ENCODE data around the gene CACNG3. TPM values are rescaled to one million over a fixed set of nuclear protein-coding genes. Genes with fewer than 3 reads are reported as not detected.
"Not testable (repeated sequence)": the region's sequence is repeated elsewhere in the genome, so short reads cannot be mapped to it uniquely, and the experiment has no call there.

Gene CACNG3
- total and polyA plus RNA-seq, 2 of the 13 experiments (the other 11 are each of a cell fraction or from before 2014, with no cell fraction given), result not detected

GRCh38 chr16:24297375-24297774 lies 41.2 kb downstream of the CACNG3 start (continued):
- no peak for TF ChIP-seq MTA3 (CRISPR knock-in tag; IDR thresholded peaks at IDR 0.05)

- Histone ChIP-seq H3K27me3 (ENCODE audit: control insufficient read depth in 1 of 2, insufficient read depth in 2 of 2, low read length in 2 of 2) (peaks cover 1 to 6% of the 10 kb centered on the region in 2 experiments; a peak in 3 of 5 replicates), H4K20me1 (ENCODE audit: insufficient read depth, low read length) (no peaks in the 10 kb centered on the region), H3K9me3 (ENCODE audit: low read length) (no peaks in the 10 kb centered on the region), H3K4me3 (replicated peaks in 1 of 3; ENCODE audit: insufficient read depth in 1 of 3, low read depth in 2 of 3, low read length in 3 of 3) (no peak overlapping the region), H2AFZ (ENCODE audit: low read length) (no peak overlapping the region), H3K79me2 (ENCODE audit: insufficient read depth, low read length) (no peaks in the 10 kb centered on the region), H3K9ac (ENCODE audit: insufficient read depth, low read depth, low read length) (no peak overlapping the region), H3K36me3 (replicated peaks in 1 of 2; ENCODE audit: control insufficient read depth in 1 of 2, insufficient read depth in 2 of 2, low read length in 2 of 2) (no peaks in the 10 kb centered on the region), H3K27ac (ENCODE audit: extremely low read length, insufficient read depth, low read length) (no peak overlapping the region), H3K4me1 (ENCODE audit: insufficient read depth, low read length) (no peaks in the 10 kb centered on the region), H3K4me2 (ENCODE audit: low read depth, low read length) (no peak overlapping the region)
- BruUV-seq (replicated peaks), result no TSS peak
- ATAC-seq (no peak), DNase-seq (ENCODE audit: low spot score) (no peak), FAIRE-seq (no peak)
- in situ Hi-C loops (cut with HindIII; ENCODE audit: extremely low pct_ligation_motif_present, low pct_unique_long_range_greater_than_20kb) (no loop called here), intact Hi-C loops (cut with micrococcal nuclease; ENCODE audit: unreplicated experiment) (no loop called here)
- ChIA-PET CTCF (ENCODE audit: low intra/inter-chr PET ratio, low total read pairs) (no interaction called here), POLR2A (no interaction called here)
- peak; percentile 47 for TF ChIP-seq CREB1 (IDR thresholded peaks at IDR 0.05)
- no peak for TF ChIP-seq CREB1 (CRISPR knock-in tag; IDR thresholded peaks at IDR 0.05)
- peak; percentile 52; the same call in 1 of the 2 replicates for TF ChIP-seq MAFF (IDR thresholded peaks at IDR 0.05; ENCODE audit: low read depth, low read length)
- TF ChIP-seq ZNF253 (CRISPR knock-in tag; IDR thresholded peaks at IDR 0.05; ENCODE audit: borderline replicate concordance), result no peak
- TF ChIP-seq MAFK (conservative IDR thresholded peaks at IDR 0.05 in 1 of 2, IDR thresholded peaks at IDR 0.05 in 1 of 2; ENCODE audit: low read length in 2 of 2), result peak; percentile 70 to 75
- WGBS (ENCODE audit: low lambda C conversion rate), result 18% methylated on average over 5 of the region's 5 CpGs
These were observed 42.5 kb downstream of the CACNG3 start for GRCh38 chr16:24298548-24299167.

- H2AFZ ChIP-seq (ENCODE audit: low read length); H4K20me1 ChIP-seq (ENCODE audit: insufficient read depth, low read length); H3K4me2 ChIP-seq (ENCODE audit: low read depth, low read length); DNase-seq (ENCODE audit: low spot score); H3K79me2 ChIP-seq (ENCODE audit: insufficient read depth, low read length); H3K27ac ChIP-seq (ENCODE audit: extremely low read length, insufficient read depth, low read length); H3K27me3 ChIP-seq (ENCODE audit: control insufficient read depth in 1 of 2, insufficient read depth in 2 of 2, low read length in 2 of 2); FAIRE-seq; ATAC-seq; H3K4me1 ChIP-seq (ENCODE audit: insufficient read depth, low read length); BruUV-seq (replicated peaks); H3K9me3 ChIP-seq (ENCODE audit: low read length); H3K9ac ChIP-seq (ENCODE audit: insufficient read depth, low read depth, low read length); H3K36me3 ChIP-seq (replicated peaks in 1 of 2; ENCODE audit: control insufficient read depth in 1 of 2, insufficient read depth in 2 of 2, low read length in 2 of 2); POLR2A ChIA-PET; in situ Hi-C loops (cut with HindIII; ENCODE audit: extremely low pct_ligation_motif_present, low pct_unique_long_range_greater_than_20kb); H3K4me3 ChIP-seq (replicated peaks in 1 of 3; ENCODE audit: insufficient read depth in 1 of 3, low read depth in 2 of 3, low read length in 3 of 3); CTCF ChIA-PET (ENCODE audit: low intra/inter-chr PET ratio, low total read pairs); intact Hi-C loops (cut with micrococcal nuclease; ENCODE audit: unreplicated experiment): not testable (repeated sequence)
- 9% methylated on average over 6 of the region's 6 CpGs for WGBS (ENCODE audit: low lambda C conversion rate)
These were observed 44.6 kb downstream of the CACNG3 start for GRCh38 chr16:24300750-24301149.
